ENCODE results near the gene KCNH1.
A peak's percentile ranks its signal among the peaks of the same experiment; 100 is the strongest.

Gene KCNH1

DNA sequence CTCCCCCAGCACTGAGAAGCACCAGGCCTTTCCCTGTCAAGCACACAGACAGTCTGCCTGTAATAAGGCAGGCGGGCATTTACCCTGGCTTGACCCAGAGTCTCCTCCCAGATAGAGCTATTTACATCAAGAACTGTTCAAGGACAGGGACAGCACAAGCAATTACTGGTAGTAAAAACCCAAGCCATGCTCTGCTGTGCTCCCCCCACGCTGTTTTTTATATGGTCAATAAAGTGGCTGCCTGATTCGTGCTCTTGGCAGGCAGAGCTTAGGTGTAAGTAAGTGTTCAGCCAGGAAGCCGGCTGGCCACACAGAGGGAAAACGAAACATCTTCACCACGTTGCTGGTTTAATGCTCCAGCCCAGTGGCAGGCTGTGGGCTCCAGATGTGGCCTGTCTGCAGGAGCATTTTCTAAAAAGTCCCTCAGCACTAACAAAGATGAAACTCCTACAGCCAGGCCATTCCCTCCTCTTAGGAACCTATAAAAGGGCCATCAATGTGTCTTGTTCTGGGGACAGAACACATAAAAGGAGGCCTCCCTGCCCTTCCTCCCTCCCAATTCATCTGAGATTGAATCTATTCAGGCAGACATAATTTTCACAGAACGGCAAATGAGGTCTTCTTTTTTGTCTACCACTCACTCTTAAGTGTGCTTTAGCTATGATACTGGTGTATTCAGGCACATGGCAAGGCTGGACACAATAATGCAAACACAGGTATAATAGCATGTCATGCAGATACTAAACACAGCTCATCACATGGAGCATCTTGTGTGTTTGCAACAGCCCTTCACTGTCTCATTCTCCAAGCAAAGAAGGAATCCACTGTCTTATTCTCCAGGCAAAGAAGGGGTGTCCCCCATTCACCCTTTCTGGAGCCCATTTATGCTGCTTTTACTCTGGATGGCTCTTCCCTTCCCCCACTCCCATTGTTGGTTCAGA, 426.4 kb downstream of the KCNH1 start:
- no peak for DNase-seq

DNA sequence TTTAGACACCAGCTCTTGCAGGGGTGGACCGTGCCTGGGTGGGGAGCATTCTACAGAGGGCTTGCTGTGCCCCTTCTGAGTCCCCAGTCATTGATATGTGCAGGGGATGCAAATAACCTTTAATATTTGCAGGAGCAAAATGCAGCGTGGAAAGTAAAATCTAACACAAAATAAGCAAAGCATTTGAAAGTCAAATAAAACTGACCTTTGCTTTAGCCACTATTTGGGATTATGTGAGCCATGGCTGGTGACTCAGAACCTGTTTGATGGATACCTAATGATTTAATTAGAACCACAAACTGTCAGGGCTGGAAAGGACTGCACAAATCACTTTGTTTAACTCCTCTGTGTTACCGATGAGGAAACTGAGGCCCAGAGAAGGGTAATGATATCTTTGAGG, 427.7 kb downstream of the KCNH1 start:
- DNase-seq: no peak

DNA sequence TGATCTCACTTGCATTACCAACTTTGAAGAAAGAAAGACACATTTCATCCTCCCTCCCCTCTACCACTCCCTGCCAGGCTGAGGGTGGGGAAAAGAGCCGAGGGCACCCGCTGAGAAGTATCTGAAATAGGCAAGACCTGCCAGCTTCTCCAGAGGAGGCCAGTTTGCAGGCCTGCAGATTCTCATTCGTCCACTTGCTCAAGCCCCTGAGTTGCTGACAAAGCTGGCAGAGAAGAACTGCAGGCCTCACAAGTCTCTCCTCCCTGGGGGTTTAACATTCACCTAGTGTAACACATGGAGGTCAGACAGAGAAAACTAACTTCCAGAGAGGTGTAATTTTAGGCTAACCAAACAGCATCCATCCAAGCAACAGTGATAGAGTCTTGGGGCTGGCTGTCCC, 428.9 kb downstream of the KCNH1 start:
- DNase-seq: no peak

DNA sequence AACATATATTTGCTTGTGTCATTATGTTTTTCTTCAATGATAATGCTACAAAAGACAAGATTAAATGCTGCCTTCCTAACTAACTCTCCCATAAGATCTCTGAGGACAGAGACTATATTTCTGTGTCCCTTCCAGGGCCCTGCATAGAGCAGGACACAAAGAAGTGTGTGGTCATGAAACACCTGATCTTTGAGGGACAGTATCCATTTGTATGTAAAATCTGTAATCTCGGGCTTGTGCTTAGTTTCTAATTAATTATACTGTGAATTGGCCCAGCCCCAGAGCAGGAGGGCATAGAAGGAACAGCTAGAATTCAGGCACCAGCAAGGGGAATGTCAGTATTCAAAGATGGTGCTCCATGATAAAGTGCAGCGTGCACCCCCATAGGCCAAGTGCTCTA, 430.4 kb downstream of the KCNH1 start:
- no peak for DNase-seq

DNA sequence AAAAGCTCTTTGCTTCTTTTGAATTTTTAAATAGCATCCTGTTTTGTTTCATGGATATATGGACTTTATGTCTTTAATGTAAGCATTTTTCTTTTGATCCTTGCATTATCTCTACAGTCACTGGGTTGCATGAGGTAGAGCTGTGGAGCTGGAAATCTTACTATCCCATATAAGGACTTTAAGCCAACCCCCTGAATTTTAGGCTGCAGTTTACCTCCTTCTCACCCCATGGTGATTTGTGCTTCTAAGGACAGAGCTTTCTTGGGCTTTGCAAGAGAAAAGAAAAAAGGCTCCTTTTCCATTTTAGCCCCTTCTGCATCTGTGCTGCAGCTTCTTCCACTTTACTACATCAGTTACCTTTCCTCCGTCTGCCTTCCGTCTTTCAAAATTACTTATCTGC, 431.4 kb downstream of the KCNH1 start:
- DNase-seq: no peak

DNA sequence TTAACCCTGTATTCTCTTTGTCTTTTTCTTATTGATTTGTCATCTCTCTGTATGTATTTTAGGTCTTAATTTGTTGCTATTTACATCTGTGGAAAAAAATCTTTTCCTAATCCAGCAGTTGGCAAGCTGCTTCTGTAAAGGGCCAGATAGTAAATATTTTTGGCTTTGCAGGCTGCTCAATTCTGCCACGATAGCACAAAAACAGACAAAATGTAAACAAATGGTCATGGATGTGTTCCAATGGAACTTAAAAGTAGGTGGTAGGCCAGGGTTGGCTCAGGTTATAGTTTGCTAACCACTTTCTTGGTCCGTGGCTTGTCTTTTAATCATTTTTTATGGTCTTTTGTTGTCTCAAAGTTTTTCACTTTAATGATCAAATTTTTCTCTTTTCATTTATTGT, 433.4 kb downstream of the KCNH1 start:
- no peak for DNase-seq

DNA sequence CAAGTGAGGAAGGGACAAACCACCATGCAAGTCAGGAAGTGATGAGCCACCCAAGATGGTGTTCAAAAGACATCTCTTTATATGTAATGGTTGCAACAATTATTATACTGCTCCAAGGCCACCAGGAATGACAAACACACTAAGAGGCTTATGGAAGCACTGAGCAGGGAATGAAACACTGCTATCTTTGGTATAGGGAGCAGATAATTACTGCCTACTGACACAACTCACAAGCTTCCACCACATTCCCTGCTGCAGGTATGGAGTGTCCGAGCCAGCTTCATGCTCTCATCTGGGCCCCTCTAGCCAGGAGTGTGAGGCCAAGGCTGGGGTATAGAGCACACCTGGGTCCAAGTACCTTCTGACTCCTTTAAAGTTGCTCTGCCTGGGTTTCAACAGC, 433.9 kb downstream of the KCNH1 start:
- no peak for DNase-seq

DNA sequence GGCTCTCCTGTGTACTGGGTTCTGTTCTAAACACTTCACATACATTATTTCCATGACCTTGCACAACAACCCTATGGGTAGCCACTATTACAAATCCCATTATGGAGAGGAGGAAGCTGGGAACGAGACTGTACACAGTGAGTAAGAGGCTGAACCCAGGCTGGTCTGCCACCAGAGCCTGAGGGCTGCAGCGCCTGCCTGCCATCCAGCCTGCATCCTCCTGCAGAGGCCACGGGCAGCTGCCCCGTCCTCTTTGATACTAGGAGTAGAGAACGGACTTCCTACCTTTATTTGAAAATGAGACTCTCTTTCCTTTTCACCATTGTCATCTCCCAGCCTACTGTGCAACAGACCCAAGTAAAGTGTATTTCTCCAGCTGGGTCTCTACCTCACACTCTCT, 435.3 kb downstream of the KCNH1 start:
- no peak for DNase-seq

DNA sequence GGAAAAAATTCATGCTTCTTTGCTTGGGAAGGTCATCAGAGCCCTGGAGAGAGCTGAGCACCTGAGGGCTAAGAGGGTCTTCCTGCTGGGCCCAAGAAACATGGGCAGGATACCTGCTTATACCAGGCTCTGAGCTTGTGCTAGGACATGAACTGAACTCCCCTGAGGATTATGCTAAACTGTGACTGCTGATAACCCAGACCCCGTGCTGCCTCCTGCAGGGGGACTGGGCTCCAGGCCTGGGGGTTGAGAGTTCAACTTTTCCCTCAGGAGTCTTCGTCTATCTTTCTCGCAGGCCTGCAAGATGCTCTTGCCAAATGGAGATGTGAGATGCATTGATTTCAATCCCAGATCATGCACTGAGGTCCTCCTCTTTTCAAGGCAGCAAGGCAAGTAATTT, 436.8 kb downstream of the KCNH1 start:
- DNase-seq: no peak

DNA sequence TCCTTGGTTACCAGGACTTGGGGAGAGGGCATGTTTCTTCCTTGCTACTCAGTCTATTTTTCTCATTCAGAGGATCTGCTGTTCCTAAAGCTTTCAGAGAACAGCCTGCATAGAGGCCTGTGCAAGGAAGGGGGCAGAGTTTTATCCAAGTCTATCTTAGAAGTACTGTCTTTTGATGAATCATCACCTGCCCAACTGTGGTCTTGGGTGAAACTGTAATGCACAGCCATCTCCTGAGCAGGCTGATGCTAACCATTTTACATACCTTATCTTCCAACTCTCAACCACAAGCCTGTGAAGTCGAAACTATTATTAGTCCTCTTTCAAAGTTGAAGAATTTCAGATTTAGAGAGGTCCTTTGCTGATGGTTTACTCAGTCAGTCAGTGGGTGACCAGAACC, 437.2 kb downstream of the KCNH1 start:
- no peak for DNase-seq

DNA sequence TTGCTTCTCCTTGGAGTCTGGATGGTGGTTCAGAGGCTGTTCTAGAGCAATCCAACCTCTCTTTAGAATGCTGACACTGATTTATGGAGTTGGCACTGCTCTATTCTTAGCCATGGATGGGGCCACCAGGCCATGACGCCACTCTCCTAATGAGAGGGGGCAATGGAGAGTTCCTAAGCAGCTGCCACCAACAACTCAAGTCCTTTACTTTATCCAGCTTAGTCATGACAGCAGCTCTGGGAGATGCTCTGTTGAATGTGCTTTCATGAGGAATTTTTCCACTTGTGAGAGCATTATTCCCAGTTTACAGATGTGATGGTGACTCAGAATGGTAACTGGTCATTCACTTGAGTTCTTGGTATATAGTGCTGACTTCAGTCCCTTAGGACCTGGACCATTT, 438.9 kb downstream of the KCNH1 start:
- DNase-seq: no peak

DNA sequence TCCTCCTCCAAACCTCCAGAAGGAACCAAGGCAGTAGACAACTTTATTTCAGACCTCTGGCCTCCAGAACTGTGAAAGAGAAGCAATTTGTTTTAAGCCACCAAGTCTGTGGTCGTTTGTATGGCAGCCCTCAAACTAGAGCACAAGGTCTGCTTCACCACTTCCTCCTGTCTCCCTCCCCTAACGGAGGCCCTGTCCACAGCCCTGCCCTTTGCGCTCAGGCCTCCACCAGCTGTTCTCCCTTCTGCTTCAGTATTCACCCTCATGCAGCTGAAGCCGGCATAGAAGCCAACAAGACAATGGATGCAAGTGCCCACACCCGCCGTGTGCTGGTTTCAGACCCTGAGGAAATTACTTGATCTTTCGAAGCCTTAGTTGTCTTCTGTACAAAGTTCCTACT, 441.2 kb downstream of the KCNH1 start:
- no peak for DNase-seq

DNA sequence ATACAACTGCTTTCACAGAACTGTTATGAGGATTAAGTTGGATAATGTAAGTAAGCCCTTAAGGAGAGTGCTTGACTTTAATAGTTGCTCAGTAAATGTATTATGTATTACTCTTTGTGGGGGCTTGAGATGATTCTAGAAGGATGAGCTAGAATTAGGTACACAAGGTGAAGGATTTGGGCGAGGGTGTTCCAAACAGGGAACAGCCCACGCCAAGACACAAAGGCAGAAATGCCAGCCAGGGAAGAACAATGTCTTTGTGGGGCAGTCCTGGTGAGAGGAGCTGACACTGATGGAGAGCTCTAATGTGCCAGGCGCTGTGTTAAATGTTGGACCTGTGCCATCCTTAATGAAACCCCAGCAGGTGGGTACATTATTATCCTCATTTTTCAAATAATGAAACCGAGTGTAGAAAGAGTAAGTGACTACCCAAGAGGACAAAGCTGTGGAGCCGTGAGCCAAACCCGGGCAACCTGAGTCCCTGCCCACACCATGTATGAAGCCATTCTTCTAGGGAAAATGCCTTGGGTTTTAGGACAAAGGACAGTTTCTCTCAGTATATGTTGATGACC, 442.8 kb downstream of the KCNH1 start:
- DNase-seq: no peak

DNA sequence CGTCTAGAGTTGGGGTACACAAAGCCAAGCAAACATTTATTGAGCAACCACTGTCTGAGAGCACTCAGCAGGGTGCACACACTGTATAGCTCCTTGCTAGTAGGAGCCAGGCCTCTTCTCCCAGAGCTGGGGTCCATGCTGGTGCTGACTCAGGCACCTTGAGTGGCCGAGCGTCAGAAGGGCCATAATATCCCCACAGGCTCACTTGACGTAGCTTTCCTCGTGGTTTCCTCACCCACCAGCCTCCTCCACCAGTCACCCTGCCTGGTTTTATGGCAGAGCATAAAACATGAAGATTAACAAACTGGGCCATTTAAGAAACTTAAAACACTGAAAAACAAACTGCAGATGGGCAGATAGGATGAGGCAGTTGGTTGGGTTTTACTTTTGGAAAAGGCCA, 443.7 kb downstream of the KCNH1 start:
- DNase-seq: no peak

DNA sequence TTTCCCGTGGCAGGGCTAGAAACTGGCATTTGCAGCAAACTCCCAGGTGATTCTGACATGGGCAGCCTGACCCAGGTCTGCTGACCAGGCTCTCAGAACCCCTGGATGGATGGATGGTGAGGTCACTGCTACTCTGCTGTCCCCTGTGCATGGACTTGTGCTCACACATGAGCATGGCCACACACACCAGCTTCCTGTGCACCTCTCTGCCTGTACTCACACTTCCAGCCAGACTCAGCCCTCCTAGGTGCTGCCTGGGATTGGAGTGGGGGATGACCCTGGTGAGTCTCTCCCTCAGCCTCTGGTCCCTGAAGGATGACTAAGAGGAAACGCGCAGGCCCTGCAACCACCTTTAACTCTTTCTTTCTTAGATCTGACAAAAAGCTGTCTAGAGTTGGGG, 444.1 kb downstream of the KCNH1 start:
- no peak for DNase-seq

DNA sequence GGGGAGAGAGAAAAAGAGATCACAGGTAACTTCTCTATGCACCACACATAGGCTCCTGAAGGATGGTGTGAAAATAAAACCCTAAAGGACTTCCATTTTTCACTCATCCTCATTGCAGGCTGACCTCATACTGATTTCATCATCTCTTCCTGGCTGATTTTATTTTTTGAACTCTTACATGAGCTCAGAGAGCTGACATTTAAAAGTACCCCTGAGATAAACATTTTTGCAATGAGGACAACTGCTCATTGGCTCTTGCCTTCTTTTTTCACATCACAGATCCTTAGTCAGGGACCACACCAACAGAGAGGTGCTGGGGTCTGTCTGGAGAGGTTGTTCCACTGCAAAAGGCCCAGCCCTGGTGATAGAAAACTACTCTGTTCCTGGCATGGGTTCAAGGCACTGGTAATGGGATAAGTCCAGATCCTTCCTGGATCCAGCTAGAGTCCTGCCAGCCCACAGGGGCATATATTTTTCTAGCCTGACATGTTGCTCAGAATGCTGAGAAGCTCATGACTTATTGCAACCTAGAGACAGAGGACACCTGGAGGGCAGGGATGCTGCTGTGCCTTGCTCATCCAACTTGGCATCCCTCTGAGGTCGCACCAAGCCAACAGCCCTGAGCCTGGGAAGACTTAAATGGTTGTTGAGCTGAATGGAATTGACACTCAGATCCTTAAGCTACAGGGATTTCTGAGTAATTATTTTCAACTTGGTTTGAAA, 445.3 kb downstream of the KCNH1 start:
- DNase-seq: peak; percentile 14

DNA sequence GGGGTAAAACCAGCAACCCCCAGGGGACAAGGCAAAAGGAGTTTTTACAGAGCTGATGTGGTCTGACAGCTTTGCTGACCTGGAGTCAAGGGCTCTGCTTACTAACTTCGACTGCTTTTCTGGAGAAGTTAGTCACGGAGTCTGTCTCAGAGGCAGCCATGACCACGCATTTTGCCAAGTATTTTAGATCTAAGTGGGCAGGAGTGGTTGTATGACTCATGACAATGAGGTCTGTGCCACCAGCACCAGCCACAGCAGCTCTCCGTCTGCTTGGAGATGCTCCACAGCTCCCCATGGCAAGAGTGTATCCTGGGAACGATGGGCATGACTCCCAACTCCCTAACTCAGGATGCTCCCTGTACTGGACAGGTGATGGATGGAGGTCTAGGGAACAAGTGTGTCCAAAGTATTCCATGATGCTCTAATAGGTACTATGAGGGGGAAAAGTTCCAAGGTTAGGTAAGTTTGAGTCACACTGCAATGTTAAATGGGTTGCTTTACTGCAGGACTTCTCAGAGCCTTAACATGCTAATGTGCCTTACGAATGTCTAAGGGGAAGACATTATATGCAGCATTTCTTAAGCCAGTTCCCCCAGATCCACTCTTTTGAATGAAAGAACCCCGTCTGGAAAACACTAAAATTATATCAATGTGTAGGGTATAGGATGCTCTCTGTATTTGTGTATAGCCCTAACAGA, 446.2 kb downstream of the KCNH1 start:
- DNase-seq: peak; percentile 14

DNA sequence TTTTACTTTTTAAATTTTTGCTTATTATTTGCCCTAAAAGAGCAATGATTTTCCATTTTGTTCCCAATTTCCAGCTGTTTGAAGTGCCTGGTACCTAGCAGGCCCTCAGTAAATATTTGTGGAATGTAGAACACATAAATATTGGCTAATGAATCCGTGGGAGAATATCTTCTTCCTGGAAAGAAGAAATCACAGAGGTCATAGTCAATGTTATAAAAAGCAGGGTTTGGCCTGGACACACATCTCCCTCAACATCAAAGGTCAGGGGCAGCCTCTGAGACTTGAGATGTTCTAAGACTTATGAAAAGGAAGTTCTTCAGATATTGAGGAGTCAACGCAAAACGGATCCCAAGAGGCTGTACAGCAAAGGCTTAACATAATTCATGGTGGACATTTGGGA, 447.1 kb downstream of the KCNH1 start:
- no peak for DNase-seq

DNA sequence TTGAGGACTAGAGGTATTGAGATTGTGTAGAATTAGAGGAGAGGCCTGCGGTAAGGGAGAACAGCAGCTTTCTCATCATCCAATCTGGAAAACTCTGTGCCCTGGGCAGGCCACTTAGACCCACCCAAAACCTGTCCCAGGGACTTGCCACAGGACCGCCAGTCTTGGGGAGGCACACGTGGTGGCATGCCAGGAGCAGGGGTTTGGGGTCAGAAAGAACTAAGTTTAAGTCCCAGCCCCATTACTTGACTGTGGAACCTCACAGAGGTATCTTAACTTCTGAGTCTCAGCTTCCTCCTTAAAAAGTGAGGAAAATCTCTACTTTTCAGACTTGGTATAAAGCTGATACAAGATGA, 448.7 kb downstream of the KCNH1 start:
- DNase-seq: no peak

DNA sequence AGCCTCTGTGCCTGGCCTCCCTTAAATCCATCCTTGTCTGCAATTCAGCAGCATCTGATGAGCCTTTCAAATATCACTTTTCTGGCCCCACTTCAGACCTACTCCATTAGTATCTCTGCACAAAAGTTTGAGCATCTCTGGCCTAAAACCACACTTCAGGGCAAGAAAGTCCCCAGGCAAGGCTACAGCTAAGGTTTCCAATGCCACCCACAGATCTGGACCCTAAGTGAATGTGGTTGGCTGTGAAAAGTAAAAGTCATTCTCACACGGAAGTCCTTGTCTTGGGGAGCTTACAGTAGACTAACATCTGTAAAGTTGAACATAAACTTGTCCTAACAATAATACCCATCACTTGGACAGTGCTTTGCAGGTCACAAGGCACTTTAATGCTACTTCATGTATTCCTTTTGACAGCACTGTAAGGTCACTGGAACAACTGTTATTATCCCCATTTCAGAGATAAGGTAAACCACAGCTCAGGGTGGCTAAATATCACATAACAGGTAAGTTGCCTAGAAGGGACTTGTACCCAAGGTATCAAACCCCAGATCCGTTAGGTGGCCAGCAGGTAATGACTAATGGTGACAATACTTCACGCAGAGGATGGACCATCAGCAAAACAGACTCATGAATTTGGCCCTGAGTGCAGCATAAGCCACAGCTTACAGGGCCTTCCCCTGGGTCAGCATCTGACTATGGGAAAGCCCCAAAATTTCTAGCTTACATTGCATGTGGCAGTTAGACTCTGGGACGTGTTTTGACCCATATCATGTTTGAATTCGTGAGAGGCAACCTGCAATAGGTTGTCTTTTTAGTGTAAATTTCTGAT, 449.3 kb downstream of the KCNH1 start:
- DNase-seq: no peak

DNA sequence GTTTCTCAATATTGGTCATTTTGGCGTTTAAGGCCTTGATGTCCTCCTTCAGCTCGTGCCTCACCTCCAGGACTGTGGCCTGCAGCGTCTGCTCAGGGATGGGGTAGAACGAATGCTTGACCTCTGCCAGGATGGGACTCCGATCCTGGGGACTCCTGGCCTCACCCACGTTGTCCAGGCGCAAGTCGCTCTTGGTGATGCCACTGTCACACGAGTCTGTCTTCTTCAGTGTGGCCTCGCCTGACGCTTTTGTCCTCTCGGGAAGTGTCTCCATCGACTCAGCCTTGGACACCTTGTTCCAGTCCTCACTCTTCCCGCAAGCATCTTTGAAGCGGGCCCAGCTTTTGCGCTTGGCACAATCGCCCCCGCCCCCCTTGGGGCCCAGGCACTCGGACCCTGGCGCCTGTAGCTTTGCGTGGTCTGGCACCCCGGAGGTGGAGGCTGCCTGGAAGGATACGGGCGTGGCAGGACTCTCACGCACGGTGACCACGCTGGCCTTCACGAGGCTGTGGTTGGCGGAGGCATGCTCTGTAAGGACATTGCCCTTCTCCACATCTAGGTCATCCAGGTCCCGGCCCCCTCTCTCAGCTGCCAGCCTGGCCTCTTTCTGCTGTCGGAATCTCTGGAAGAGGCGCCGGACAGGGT, 450.4 kb downstream of the KCNH1 start:
- no peak for DNase-seq

DNA sequence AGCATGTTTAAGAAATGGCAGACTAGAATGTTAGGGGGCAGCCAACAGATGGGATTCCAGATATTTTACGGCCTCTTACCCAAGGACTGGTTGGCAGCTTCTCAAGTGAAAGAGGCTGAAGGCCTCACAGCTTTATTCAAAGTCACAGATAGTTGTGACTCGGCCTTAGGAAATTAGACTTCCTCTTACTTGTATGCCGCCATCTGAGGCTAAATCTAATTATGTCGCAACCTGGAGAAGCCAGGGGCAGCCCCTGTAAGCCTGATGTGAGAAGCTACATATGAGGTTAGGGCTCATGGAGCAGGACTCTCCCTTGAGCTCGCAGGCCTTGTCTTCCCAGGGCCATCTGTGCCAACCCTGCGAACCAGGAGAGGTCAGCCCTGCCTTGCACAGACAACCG, 452.8 kb downstream of the KCNH1 start:
- DNase-seq: no peak

Data from fibroblast of skin of scalp (primary cell).